Measurements from ENCODE around the gene ATP1A3.
"Not testable (repeated sequence)": the region's sequence is repeated elsewhere in the genome, so short reads cannot be mapped to it uniquely, and the experiment has no call there.

Gene ATP1A3

DNA sequence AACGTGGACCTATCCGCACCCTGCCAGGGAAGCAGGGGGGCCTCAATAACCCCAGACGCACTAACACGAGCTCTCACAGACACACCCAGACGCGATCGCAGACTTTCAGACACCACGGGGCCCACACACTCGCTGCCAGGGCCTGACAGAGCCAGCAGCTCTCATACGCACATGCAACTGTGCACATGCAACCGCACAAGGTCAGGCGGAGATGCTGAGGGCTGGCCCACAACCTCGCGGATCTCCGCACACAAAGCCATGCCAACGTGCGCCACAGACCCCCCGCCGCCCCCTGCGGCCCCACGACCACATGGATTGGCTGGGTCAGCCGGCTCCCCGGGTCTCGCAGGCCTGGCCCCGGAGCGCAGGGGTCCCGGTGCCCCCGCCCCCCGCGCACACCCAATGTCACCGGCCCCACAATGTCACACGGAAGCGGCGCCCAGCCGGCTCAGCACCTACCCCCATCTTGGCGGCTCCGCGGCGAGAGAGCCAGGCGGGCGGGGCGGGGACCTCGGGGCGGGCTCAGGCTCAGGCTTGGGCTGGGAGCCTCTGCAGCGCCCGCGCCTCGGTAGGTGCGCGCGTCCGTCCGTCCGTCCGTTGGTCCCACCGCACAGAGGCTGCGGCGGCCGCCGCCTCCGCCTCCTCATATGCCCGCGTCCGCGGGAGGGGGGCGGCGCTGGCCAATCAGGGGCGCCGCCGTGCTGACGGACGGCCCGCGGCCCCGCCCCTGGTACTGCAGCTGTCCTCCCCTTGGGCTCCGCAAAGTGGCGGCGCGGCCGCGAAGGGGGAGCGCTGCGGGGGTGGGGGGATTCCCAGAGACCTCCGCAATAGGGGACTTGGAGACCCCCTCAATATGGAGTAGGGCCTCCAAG, at the start of gene ATP1A3:
Gene ATP1A3, minus strand, starts transcription at position 619 of the 872 bp plus-strand sequence. Its CDS starts 154 bp downstream, at position 465.
- peak; percentile 72 for DNase-seq

- DNase-seq: no peak
Observed at GRCh38 chr19:42042455-42043170, 48.6 kb upstream of the ATP1A3 start.

- DNase-seq: not testable (repeated sequence)
Observed at GRCh38 chr19:42040491-42040890, 46.5 kb upstream of the ATP1A3 start.

- no peak for DNase-seq
Observed at GRCh38 chr19:42040031-42040430, 46.0 kb upstream of the ATP1A3 start.

- DNase-seq: no peak
Observed at GRCh38 chr19:42038666-42039065, 44.6 kb upstream of the ATP1A3 start.

GRCh38 chr19:42037649-42038048, 43.6 kb upstream of the ATP1A3 start:
- no peak for DNase-seq

- peak; percentile 74 for DNase-seq
Observed at GRCh38 chr19:42034640-42035391, 40.8 kb upstream of the ATP1A3 start.

GRCh38 chr19:42033413-42033812, 39.4 kb upstream of the ATP1A3 start:
- DNase-seq: no peak

- DNase-seq: no peak
Observed at GRCh38 chr19:42032431-42032830, 38.4 kb upstream of the ATP1A3 start.

GRCh38 chr19:42030645-42031440, 36.8 kb upstream of the ATP1A3 start:
- DNase-seq: no peak

- peak; percentile 11 for DNase-seq
Observed at GRCh38 chr19:42028304-42029216, 34.5 kb upstream of the ATP1A3 start.

DNA sequence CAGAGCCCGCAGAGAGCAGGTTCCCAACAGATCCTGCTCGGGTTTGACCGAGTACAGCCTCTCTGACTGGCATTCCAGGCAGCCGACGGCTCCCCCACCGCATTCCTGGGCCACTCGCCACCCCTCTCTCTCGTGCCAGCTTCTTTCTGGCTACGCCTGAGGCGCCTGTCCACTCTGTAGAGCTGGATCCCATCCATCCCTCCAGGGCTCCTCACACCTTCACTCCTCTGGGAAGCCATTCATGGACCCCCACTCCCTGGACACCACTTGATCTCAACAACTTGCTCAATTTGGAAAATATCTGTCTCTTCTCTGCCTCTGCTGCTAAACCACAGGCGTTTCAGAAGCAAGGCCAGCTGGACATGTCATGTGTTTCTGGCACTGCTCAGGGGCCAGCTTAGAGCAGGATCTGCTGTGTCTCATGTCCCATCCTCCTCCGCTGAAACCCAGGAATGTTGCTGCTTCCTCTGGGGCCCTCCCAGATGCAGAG, 30.6 kb upstream of the ATP1A3 start:
- no peak for DNase-seq

DNA sequence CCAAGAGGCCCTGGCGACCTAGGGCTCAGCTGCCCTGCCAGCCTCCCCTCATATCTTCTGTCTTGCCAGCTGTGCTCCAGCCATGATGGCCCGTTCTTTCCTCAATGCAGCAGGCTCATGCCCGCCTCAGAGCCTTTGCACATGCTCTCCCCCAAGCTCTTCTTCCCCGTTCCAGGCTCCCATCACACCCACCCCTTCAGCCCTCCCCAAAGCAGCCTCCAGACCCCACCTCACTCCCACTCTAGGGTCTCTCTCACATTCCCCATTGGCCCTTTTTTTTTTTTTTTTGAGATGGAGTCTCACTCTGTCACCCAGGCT, 29.9 kb upstream of the ATP1A3 start:
- DNase-seq: no peak

DNA sequence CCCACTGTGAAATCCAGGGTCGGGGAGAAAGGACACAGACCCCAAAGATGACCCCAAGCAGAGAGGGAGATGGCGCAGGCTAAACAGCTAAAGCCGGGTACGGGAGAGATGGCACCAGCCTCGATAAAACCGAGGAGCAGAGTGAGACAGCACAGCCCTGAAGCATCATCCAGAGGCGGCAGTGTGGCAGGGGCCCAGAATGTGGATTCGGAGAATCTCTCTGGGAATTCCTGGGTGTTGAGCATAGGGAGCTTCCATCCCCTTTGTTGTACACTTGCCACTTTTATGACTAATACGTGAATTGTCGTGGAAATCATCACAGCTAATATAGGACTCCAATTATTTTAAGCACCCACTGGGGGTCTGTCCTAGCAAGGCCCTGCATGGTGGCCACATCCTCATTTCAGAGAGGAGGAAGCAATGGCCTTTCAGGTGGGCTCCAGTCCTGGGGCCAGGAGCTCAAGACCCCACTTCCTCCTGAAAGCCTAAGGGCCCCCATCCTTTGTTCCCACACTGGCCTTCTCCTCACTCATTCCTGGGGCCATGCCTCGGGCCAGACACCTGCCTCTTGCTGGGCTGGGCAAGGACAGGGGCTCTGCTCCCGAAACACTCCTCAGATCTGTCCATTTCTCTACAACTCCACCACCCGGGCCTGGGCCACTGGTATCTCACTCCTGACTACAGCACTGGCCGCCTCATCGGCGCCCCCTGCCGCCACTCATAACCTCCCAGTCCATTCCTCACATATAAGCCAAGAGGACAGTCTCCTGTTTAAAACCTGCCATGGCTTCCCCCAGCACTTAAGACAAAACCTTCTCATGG, 29.3 kb upstream of the ATP1A3 start:
- no peak for DNase-seq

GRCh38 chr19:42022616-42023015, 28.6 kb upstream of the ATP1A3 start:
- DNase-seq: no peak

GRCh38 chr19:42021185-42021584, 27.2 kb upstream of the ATP1A3 start:
- no peak for DNase-seq

DNA sequence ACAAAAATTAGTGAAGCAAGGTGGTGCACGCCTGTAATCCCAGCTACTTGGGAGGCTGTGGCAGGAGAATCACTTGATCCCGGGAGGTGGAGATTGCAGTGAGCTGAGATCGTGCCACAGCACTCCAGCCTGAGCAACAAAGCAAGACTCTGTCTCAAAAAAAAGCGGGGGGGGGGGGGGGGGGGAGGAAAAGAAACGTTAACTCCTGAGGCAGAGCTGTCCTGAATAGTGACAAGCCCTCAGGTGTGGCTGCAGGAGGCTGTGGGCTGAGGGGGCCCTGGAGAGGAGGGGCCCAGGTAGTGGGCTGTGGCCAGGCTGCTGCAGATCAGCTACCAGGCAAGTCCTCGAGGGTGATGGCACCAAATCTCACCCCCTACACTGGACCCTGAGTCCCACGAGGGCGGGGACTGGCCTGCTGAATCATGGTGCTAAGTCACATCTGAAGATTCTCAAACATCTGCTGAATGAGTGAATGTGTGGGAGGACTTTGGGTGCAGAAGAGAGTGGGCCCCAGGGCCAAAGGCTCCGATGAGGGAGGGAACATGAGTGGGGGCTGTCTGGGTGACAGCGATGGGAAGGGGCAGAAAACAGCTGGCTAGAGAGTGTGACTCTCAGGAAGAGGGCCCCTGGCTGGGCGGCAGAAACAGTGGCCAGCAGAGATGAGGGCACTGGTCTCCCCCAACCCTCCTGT, 24.6 kb upstream of the ATP1A3 start:
- no peak for DNase-seq

DNA sequence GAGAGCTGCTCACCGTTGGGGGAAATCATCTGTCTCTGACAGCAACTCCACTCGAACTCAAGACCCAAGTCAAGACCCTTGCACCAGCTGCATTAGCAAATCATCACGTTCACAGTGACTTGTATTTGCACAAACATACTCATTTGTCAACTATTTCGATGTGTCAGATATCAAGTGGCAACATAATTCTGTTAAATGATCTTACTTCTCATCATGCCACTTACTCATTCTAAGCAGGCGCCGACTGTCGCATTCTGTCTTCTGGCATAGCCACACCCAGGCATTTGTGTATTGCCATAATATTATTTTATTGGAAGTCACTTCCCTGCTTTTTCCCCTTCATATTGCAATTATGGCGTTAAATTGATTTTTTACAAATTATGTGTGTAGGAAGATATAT, 23.0 kb upstream of the ATP1A3 start:
- no peak for DNase-seq

GRCh38 chr19:42012747-42013146, 18.7 kb upstream of the ATP1A3 start:
- DNase-seq: not testable (repeated sequence)

All from CD4-positive, alpha-beta T cell treated with Interleukin-12 subunit alpha and Interleukin-12 subunit beta, for 1 hour (primary cell).